WTC11 (cell line): ENCODE data around the gene GADL1.

Experiments used
- CTCF ChIP-seq: fragments of 200-600 bp; IDR thresholded peaks from 2 replicates; pipeline ENCODE4 v1.8.0; 2022; ENCODE audit warnings: antibody characterized with exemption
- FOXP1 ChIP-seq: sonication (generic); formaldehyde crosslinking; IDR thresholded peaks from 2 replicates; pipeline ENCODE4 v1.8.0; 2022; ENCODE audit warnings: missing genetic modification reagents, mild to moderate bottlenecking, moderate library complexity, borderline replicate concordance
- IRF1 ChIP-seq: sonication (generic); formaldehyde crosslinking; IDR thresholded peaks from 2 replicates; pipeline ENCODE4 v1.8.0; 2023; ENCODE audit warnings: missing genetic modification reagents
- IRF2 ChIP-seq: sonication (generic); formaldehyde crosslinking; IDR thresholded peaks from 2 replicates; pipeline ENCODE4 v1.8.0; 2022; ENCODE audit warnings: low read depth, missing genetic modification reagents, borderline replicate concordance
- NR3C1 ChIP-seq: sonication (generic); formaldehyde crosslinking; conservative IDR thresholded peaks from 2 replicates; pipeline ENCODE4 v1.8.1; 2023; ENCODE audit warnings: low read depth, mild to moderate bottlenecking, missing genetic modification reagents
- TCF7 ChIP-seq: sonication (generic); formaldehyde crosslinking; IDR thresholded peaks from 2 replicates; pipeline ENCODE4 v1.8.0; 2022; ENCODE audit warnings: mild to moderate bottlenecking, low read depth, missing genetic modification reagents, moderate library complexity
- ZBTB21 ChIP-seq: sonication (generic); formaldehyde crosslinking; IDR thresholded peaks from 2 replicates; pipeline ENCODE4 v1.8.1; 2023; ENCODE audit warnings: mild to moderate bottlenecking, missing genetic modification reagents, borderline replicate concordance
- TF ChIP-seq, protein P1 (sequence below): sonication (generic); formaldehyde crosslinking; IDR thresholded peaks from 2 replicates; pipeline ENCODE4 v1.8.1; 2023; ENCODE audit warnings: mild to moderate bottlenecking, missing genetic modification reagents
- TF ChIP-seq, protein P2 (sequence below): sonication (generic); formaldehyde crosslinking; IDR thresholded peaks from 2 replicates; pipeline ENCODE4 v1.8.1; 2023; ENCODE audit warnings: mild to moderate bottlenecking, missing genetic modification reagents, moderate library complexity
- TF ChIP-seq, protein P3 (sequence below): sonication (generic); formaldehyde crosslinking; IDR thresholded peaks from 2 replicates; pipeline ENCODE4 v1.8.0; 2022; ENCODE audit warnings: mild to moderate bottlenecking, missing genetic modification reagents
- TF ChIP-seq, protein P4 (sequence below): sonication (generic); formaldehyde crosslinking; IDR thresholded peaks from 2 replicates; pipeline ENCODE4 v1.8.1; 2022; ENCODE audit warnings: low read depth, missing genetic modification reagents, borderline replicate concordance
- TF ChIP-seq, protein P5 (sequence below): sonication (generic); formaldehyde crosslinking; IDR thresholded peaks from 2 replicates; pipeline ENCODE4 v1.8.1; 2022; ENCODE audit warnings: missing genetic modification reagents, borderline replicate concordance

- TF ChIP-seq CTCF = no peak
- TF ChIP-seq, protein P1, sequence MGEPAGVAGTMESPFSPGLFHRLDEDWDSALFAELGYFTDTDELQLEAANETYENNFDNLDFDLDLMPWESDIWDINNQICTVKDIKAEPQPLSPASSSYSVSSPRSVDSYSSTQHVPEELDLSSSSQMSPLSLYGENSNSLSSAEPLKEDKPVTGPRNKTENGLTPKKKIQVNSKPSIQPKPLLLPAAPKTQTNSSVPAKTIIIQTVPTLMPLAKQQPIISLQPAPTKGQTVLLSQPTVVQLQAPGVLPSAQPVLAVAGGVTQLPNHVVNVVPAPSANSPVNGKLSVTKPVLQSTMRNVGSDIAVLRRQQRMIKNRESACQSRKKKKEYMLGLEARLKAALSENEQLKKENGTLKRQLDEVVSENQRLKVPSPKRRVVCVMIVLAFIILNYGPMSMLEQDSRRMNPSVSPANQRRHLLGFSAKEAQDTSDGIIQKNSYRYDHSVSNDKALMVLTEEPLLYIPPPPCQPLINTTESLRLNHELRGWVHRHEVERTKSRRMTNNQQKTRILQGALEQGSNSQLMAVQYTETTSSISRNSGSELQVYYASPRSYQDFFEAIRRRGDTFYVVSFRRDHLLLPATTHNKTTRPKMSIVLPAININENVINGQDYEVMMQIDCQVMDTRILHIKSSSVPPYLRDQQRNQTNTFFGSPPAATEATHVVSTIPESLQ (CRISPR knock-in tag) = no peak
- TF ChIP-seq, protein P2, sequence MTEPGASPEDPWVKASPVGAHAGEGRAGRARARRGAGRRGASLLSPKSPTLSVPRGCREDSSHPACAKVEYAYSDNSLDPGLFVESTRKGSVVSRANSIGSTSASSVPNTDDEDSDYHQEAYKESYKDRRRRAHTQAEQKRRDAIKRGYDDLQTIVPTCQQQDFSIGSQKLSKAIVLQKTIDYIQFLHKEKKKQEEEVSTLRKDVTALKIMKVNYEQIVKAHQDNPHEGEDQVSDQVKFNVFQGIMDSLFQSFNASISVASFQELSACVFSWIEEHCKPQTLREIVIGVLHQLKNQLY (CRISPR knock-in tag) = no peak
- TF ChIP-seq, protein P3, sequence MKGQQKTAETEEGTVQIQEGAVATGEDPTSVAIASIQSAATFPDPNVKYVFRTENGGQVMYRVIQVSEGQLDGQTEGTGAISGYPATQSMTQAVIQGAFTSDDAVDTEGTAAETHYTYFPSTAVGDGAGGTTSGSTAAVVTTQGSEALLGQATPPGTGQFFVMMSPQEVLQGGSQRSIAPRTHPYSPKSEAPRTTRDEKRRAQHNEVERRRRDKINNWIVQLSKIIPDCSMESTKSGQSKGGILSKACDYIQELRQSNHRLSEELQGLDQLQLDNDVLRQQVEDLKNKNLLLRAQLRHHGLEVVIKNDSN (CRISPR knock-in tag) = no peak
- no peak for TF ChIP-seq NR3C1
- no peak for TF ChIP-seq IRF1 (CRISPR knock-in tag)
- no peak for TF ChIP-seq ZBTB21
- TF ChIP-seq, protein P4, sequence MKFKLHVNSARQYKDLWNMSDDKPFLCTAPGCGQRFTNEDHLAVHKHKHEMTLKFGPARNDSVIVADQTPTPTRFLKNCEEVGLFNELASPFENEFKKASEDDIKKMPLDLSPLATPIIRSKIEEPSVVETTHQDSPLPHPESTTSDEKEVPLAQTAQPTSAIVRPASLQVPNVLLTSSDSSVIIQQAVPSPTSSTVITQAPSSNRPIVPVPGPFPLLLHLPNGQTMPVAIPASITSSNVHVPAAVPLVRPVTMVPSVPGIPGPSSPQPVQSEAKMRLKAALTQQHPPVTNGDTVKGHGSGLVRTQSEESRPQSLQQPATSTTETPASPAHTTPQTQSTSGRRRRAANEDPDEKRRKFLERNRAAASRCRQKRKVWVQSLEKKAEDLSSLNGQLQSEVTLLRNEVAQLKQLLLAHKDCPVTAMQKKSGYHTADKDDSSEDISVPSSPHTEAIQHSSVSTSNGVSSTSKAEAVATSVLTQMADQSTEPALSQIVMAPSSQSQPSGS (CRISPR knock-in tag) = no peak
- no peak for TF ChIP-seq IRF2 (CRISPR knock-in tag)
- TF ChIP-seq FOXP1 (CRISPR knock-in tag) = no peak
- no peak for TF ChIP-seq TCF7 (CRISPR knock-in tag)
- TF ChIP-seq, protein P5, sequence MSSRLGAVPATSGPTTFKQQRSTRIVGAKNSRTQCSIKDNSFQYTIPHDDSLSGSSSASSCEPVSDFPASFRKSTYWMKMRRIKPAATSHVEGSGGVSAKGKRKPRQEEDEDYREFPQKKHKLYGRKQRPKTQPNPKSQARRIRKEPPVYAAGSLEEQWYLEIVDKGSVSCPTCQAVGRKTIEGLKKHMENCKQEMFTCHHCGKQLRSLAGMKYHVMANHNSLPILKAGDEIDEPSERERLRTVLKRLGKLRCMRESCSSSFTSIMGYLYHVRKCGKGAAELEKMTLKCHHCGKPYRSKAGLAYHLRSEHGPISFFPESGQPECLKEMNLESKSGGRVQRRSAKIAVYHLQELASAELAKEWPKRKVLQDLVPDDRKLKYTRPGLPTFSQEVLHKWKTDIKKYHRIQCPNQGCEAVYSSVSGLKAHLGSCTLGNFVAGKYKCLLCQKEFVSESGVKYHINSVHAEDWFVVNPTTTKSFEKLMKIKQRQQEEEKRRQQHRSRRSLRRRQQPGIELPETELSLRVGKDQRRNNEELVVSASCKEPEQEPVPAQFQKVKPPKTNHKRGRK (CRISPR knock-in tag) = no peak
Observed at GRCh38 chr3:30810625-30811024, 83.8 kb downstream of the GADL1 start.
